Ishikawa (cell line): Measurements from ENCODE around the gene THOP1.

Experiments used
- CEBPB ChIP-seq: IDR thresholded peaks from 2 replicates; pipeline ENCODE4 v1.6.1; 2012
- CREB1 ChIP-seq: IDR thresholded peaks from 2 replicates; pipeline ENCODE4 v1.6.1; 2012; ENCODE audit warnings: low read depth
- EGR1 ChIP-seq: IDR thresholded peaks from 2 replicates; pipeline ENCODE4 v1.6.1; 2012
- EP300 ChIP-seq: IDR thresholded peaks from 2 replicates; pipeline ENCODE4 v1.6.1; 2012; ENCODE audit warnings: borderline replicate concordance
- FOXM1 ChIP-seq: IDR thresholded peaks from 2 replicates; pipeline ENCODE4 v1.6.1; 2012; ENCODE audit warnings: low read depth, borderline replicate concordance
- MAX ChIP-seq: IDR thresholded peaks from 2 replicates; pipeline ENCODE4 v1.6.1; 2012
- RAD21 ChIP-seq: IDR thresholded peaks from 2 replicates; pipeline ENCODE4 v1.6.1; 2012; ENCODE audit warnings: low read depth
- REST ChIP-seq: IDR thresholded peaks from 2 replicates; pipeline ENCODE4 v1.6.1; 2012; ENCODE audit warnings: low read depth, mild to moderate bottlenecking
- TAF1 ChIP-seq: IDR thresholded peaks from 2 replicates; pipeline ENCODE4 v1.6.1; 2012; ENCODE audit warnings: low read depth, mild to moderate bottlenecking
- TCF12 ChIP-seq: IDR thresholded peaks from 2 replicates; pipeline ENCODE4 v1.6.1; 2012; ENCODE audit warnings: low read depth
- TEAD4 ChIP-seq: IDR thresholded peaks from 2 replicates; pipeline ENCODE4 v1.6.1; 2012
- YY1 ChIP-seq: IDR thresholded peaks from 2 replicates; pipeline ENCODE4 v1.6.1; 2012; ENCODE audit warnings: low read depth
- ZBTB7A ChIP-seq: IDR thresholded peaks from 2 replicates; pipeline ENCODE4 v1.6.1; 2012; ENCODE audit warnings: low read depth

- TF ChIP-seq TCF12 (no peak), CEBPB (no peak), TAF1 (no peak), RAD21 (no peak), EP300 (no peak), YY1 (no peak), MAX (no peak), REST (no peak), EGR1 (no peak), TEAD4 (no peak), FOXM1 (no peak), CREB1 (no peak), ZBTB7A (no peak)
Measured at GRCh38 chr19:2793577-2793976, 8.3 kb downstream of the THOP1 start.
